ENCODE data around the gene EIF3L.

GRCh38 chr22:37924386-37925065 is 75.3 kb downstream of the EIF3L start:
- TF ChIP-seq CTCF (IDR thresholded peaks at IDR 0.05; ENCODE audit: poor library complexity, severe bottlenecking) (no peak), REST (IDR thresholded peaks at IDR 0.05; ENCODE audit: borderline replicate concordance) (no peak), RAD21 (conservative IDR thresholded peaks at IDR 0.05) (no peak), POLR2AphosphoS5 (IDR thresholded peaks at IDR 0.05) (no peak), EZH2 (IDR thresholded peaks at IDR 0.05; ENCODE audit: borderline replicate concordance, insufficient read depth, low read length, poor library complexity, severe bottlenecking) (no peak), TAF1 (IDR thresholded peaks at IDR 0.05; ENCODE audit: low read depth) (no peak), EP300 (conservative IDR thresholded peaks at IDR 0.05; ENCODE audit: poor library complexity, severe bottlenecking) (no peak)
